ENCODE measurements around the gene MEF2C.
A peak's percentile ranks its signal among the peaks of the same experiment; 100 is the strongest.

Gene MEF2C

GRCh38 chr5:88685591-88686541 lies 197.1 kb downstream of the MEF2C start:
- no peak for DNase-seq

GRCh38 chr5:88683506-88684135 lies 199.4 kb downstream of the MEF2C start:
- no peak for DNase-seq

- no peak for DNase-seq
Measured at GRCh38 chr5:88682881-88683361, 200.1 kb downstream of the MEF2C start.

GRCh38 chr5:88682131-88682530 lies 200.9 kb downstream of the MEF2C start:
- DNase-seq = no peak

- no peak for DNase-seq
Measured at GRCh38 chr5:88681211-88681803, 201.7 kb downstream of the MEF2C start.

- peak; percentile 28 for DNase-seq
Measured at GRCh38 chr5:88680253-88681132, 202.5 kb downstream of the MEF2C start.

- DNase-seq = no peak
Measured at GRCh38 chr5:88679638-88680037, 203.3 kb downstream of the MEF2C start.

- no peak for DNase-seq
Measured at GRCh38 chr5:88678770-88679381, 204.1 kb downstream of the MEF2C start.

- no peak for DNase-seq
Measured at GRCh38 chr5:88677943-88678769, 204.8 kb downstream of the MEF2C start.

GRCh38 chr5:88677376-88677895 lies 205.5 kb downstream of the MEF2C start:
- DNase-seq = no peak

GRCh38 chr5:88676637-88677375 lies 206.2 kb downstream of the MEF2C start:
- no peak for DNase-seq

- peak; percentile 47 for DNase-seq
Measured at GRCh38 chr5:88675708-88676636, 207.0 kb downstream of the MEF2C start.

- no peak for DNase-seq
Measured at GRCh38 chr5:88675168-88675707, 207.7 kb downstream of the MEF2C start.

GRCh38 chr5:88674356-88675167 lies 208.4 kb downstream of the MEF2C start:
- no peak for DNase-seq

GRCh38 chr5:88673253-88674105 lies 209.5 kb downstream of the MEF2C start:
- no peak for DNase-seq

- DNase-seq = no peak
Measured at GRCh38 chr5:88672644-88673252, 210.2 kb downstream of the MEF2C start.

All from fibroblast of skin of right quadriceps (primary cell).